Prostate gland (tissue), 2 donors: ENCODE measurements around the gene KPNA1.

Experiments
- CTCF ChIP-seq, 4 experiments: fragments of 200-600 bp in 2 of 4; fragments of 450-650 bp in 2 of 4; sonication (generic) in 2 of 4; IDR thresholded peaks; 1 replicate in 3 of 4; 2 replicates in 1 of 4; pipeline ENCODE4 v1.5.1; 2016 to 2019; ENCODE audit warnings: antibody characterized with exemption in 4 of 4, mild to moderate bottlenecking in 2 of 4, moderate library complexity in 2 of 4
- POLR2A ChIP-seq: fragments of 450-650 bp; IDR thresholded peaks from one replicate; pipeline ENCODE4 v1.6.1; 2016; ENCODE audit warnings: antibody characterized with exemption, mild to moderate bottlenecking

GRCh38 chr3:122562923-122563716 lies 48.4 kb upstream of the KPNA1 start:
- TF ChIP-seq POLR2A (no peak), CTCF (IDR thresholded peaks at IDR 0.05) (no peak)
